Liver (tissue), 9 donors: ENCODE results near the gene ZNF70. TPM values are rescaled to one million over a fixed set of nuclear protein-coding genes. Genes with fewer than 3 reads are reported as not detected.
A peak's percentile ranks its signal among the peaks of the same experiment; 100 is the strongest.

Experiments used
- DNase-seq: peaks from one replicate; pipeline ENCODE4 v3.0.0-alpha.2; 2017; ENCODE audit warnings: low spot score
- H3K27ac ChIP-seq, 2 donors: one replicate each; pipeline ENCODE4 v1.7.0; 2013; ENCODE audit warnings: inconsistent platforms in 2 of 2, low read length in 2 of 2, control low read depth in 1 of 2, low read depth in 1 of 2, mild to moderate bottlenecking in 1 of 2
- H3K27me3 ChIP-seq, 4 donors: one replicate each; pipeline versions ENCODE4 v1.6.1 to v1.7.0; 2013; ENCODE audit warnings: low read length in 3 of 4, inconsistent platforms in 1 of 4, mild to moderate bottlenecking in 1 of 4, moderate library complexity in 1 of 4; ENCODE audit not compliant: control insufficient read depth in 4 of 4, insufficient read depth in 4 of 4
- H3K36me3 ChIP-seq, 4 donors: one replicate each; pipeline versions ENCODE4 v1.6.1 to v1.7.0; 2013; ENCODE audit warnings: low read length in 3 of 4, mild to moderate bottlenecking in 3 of 4, low read depth in 1 of 4, moderate library complexity in 1 of 4; ENCODE audit not compliant: control insufficient read depth in 4 of 4, insufficient read depth in 3 of 4
- H3K4me1 ChIP-seq, 4 donors: one replicate each; pipeline versions ENCODE4 v1.6.1 to v1.7.0; 2013; ENCODE audit warnings: low read length in 3 of 4, mild to moderate bottlenecking in 3 of 4, moderate library complexity in 1 of 4; ENCODE audit not compliant: control insufficient read depth in 4 of 4, insufficient read depth in 4 of 4
- H3K4me3 ChIP-seq, 3 donors: one replicate each; pipeline versions ENCODE4 v1.6.1 to v1.7.0; 2013; ENCODE audit warnings: low read length in 3 of 3, control low read depth in 1 of 3, low read depth in 1 of 3, mild to moderate bottlenecking in 1 of 3
- H3K9ac ChIP-seq, 2 donors: one replicate each; pipeline ENCODE4 v1.7.0; 2013; ENCODE audit warnings: low read length in 2 of 2, mild to moderate bottlenecking in 2 of 2, moderate library complexity in 2 of 2, control low read depth in 1 of 2, low read depth in 1 of 2
- H3K9me3 ChIP-seq, 4 donors: one replicate each; pipeline versions ENCODE4 v1.6.1 to v1.7.0; 2013; ENCODE audit warnings: low read length in 3 of 4; ENCODE audit not compliant: control insufficient read depth in 4 of 4
- CTCF ChIP-seq: fragments of 150-350 bp; IDR thresholded peaks from 2 replicates; pipeline ENCODE4 v1.5.1; 2017; ENCODE audit warnings: improper control_type of control experiment, low read depth, low read length; ENCODE audit not compliant: missing input control
- EGR1 ChIP-seq, 2 donors: IDR thresholded peaks; 2 replicates each; pipeline ENCODE4 v1.6.1; 2016 to 2018; ENCODE audit warnings: antibody characterized with exemption in 2 of 2, low read depth in 2 of 2
- FOXA2 ChIP-seq: IDR thresholded peaks from 2 replicates; pipeline ENCODE4 v1.6.1; 2016; ENCODE audit warnings: antibody characterized with exemption
- GABPA ChIP-seq, 2 donors: IDR thresholded peaks in 1 of 2; conservative IDR thresholded peaks in 1 of 2; 2 replicates each; pipeline ENCODE4 v1.6.1; 2016; ENCODE audit warnings: antibody characterized with exemption in 2 of 2, mild to moderate bottlenecking in 1 of 2, moderate library complexity in 1 of 2
- HNF4A ChIP-seq, 2 donors: conservative IDR thresholded peaks; 2 replicates each; pipeline ENCODE4 v1.6.1; 2016; ENCODE audit warnings: antibody characterized with exemption in 2 of 2, mild to moderate bottlenecking in 2 of 2
- HNF4G ChIP-seq: IDR thresholded peaks from 2 replicates; pipeline ENCODE4 v1.6.1; 2016; ENCODE audit warnings: antibody characterized with exemption
- JUND ChIP-seq, 2 donors: IDR thresholded peaks; 2 replicates each; pipeline ENCODE4 v1.6.1; 2016; ENCODE audit warnings: antibody characterized with exemption in 2 of 2
- MAX ChIP-seq: IDR thresholded peaks from 2 replicates; pipeline ENCODE4 v1.6.1; 2016; ENCODE audit warnings: antibody characterized with exemption
- NR2F2 ChIP-seq: IDR thresholded peaks from 2 replicates; pipeline ENCODE4 v1.6.1; 2016; ENCODE audit warnings: antibody characterized with exemption
- RAD21 ChIP-seq, 2 donors: IDR thresholded peaks; 2 replicates each; pipeline ENCODE4 v1.6.1; 2016; ENCODE audit warnings: antibody characterized with exemption in 2 of 2, mild to moderate bottlenecking in 2 of 2
- RXRA ChIP-seq, 2 donors: IDR thresholded peaks; 2 replicates each; pipeline ENCODE4 v1.6.1; 2017 to 2018; ENCODE audit warnings: antibody characterized with exemption in 2 of 2, mild to moderate bottlenecking in 1 of 2
- SP1 ChIP-seq: IDR thresholded peaks from 2 replicates; pipeline ENCODE4 v1.6.1; 2018; ENCODE audit warnings: antibody characterized with exemption, mild to moderate bottlenecking
- TAF1 ChIP-seq: conservative IDR thresholded peaks from 2 replicates; pipeline ENCODE4 v1.6.1; 2016; ENCODE audit warnings: antibody characterized with exemption, mild to moderate bottlenecking
- YY1 ChIP-seq: IDR thresholded peaks from 2 replicates; pipeline ENCODE4 v1.6.1; 2016; ENCODE audit warnings: antibody characterized with exemption, mild to moderate bottlenecking
- WGBS: extraction: QIAGEN DNeasy Blood & Tissue Kit; methylation state at CpG from one replicate; pipeline ENCODE4 v1.1.7; 2013; 5-methylcytosine and 5-hydroxymethylcytosine counted together
- polyA plus RNA-seq, 2 donors: library from polyadenylated mRNA; stranded (reverse) in 1 of 2; unstranded in 1 of 2; fragments of 200-250 nt in 1 of 2; fragments of >200 nt in 1 of 2; fragmentation: Nextera tagmentation in 1 of 2; extraction: Ambion mirVana in 1 of 2; gene quantifications; one replicate each; pipeline versions ENCODE4 v1.2.1 to v1.2.3, GENCODE V29; 2013 to 2015
- total RNA-seq, 2 donors: library from RNA; depleted of rRNA; stranded (reverse); fragments of >200 nt; gene quantifications; one replicate each; pipeline ENCODE4 v1.2.3, GENCODE V29; 2014
- TF ChIP-seq, protein P1 (sequence below): IDR thresholded peaks from 2 replicates; pipeline ENCODE4 v1.6.1; 2016; ENCODE audit warnings: antibody characterized with exemption, mild to moderate bottlenecking
- TF ChIP-seq, protein P2 (sequence below): IDR thresholded peaks from 2 replicates; pipeline ENCODE4 v1.6.1; 2016; ENCODE audit warnings: antibody characterized with exemption
- donor health status: healthy.
- donor health status: healthy.
- donor health status: healthy.
- donor health status: healthy.
- donor health status: healthy.

Gene ZNF70
- total and polyA plus RNA-seq, 4 donors = 0.14 to 1.9 (median 0.68) TPM

DNA sequence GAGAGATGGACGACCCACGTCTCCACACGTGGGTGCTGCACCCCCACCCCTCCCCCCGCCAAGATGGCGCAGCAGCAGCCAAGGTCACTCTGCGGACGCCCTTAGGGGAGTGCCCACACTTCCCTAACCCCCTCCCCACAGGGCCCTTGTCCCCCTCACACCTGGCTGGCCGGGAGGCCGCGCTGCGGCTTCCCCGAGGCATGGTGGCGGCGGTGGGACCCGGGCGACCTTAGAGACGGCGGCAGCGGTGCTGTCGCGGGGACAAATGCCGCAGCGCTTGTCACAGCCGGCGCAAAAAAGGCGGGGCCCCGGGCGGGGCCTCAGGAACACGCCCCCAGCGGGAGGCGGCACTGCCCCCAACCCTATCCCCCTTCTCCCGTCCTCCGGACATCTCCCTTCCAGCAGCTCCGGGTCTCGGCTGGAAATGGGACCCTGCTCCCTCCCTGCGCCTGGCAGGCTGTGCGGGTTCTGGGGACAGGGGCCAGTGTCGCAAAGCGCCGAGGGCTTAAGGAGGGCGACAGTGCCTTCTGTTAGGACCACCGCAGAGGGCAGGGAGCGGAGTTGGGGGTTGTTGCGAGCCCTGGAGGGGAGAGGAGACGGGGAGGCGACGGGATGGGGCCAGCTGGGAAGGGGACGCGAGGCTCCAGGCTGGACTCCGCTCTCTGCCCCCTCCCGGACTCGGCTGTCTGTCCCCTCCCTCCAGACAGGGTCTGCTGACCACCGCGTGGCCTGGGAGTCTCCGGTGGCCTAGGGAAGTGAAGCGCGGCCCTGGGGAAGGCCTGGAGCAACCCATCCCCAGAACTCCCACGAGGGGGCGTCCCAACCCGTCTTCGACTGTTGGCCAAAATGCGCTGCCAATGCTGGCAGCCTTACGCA, 17.0 kb upstream of the ZNF70 start, which contains the start of gene CHCHD10 (continued):
- TF ChIP-seq, protein P1, sequence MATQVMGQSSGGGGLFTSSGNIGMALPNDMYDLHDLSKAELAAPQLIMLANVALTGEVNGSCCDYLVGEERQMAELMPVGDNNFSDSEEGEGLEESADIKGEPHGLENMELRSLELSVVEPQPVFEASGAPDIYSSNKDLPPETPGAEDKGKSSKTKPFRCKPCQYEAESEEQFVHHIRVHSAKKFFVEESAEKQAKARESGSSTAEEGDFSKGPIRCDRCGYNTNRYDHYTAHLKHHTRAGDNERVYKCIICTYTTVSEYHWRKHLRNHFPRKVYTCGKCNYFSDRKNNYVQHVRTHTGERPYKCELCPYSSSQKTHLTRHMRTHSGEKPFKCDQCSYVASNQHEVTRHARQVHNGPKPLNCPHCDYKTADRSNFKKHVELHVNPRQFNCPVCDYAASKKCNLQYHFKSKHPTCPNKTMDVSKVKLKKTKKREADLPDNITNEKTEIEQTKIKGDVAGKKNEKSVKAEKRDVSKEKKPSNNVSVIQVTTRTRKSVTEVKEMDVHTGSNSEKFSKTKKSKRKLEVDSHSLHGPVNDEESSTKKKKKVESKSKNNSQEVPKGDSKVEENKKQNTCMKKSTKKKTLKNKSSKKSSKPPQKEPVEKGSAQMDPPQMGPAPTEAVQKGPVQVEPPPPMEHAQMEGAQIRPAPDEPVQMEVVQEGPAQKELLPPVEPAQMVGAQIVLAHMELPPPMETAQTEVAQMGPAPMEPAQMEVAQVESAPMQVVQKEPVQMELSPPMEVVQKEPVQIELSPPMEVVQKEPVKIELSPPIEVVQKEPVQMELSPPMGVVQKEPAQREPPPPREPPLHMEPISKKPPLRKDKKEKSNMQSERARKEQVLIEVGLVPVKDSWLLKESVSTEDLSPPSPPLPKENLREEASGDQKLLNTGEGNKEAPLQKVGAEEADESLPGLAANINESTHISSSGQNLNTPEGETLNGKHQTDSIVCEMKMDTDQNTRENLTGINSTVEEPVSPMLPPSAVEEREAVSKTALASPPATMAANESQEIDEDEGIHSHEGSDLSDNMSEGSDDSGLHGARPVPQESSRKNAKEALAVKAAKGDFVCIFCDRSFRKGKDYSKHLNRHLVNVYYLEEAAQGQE = peak; percentile 52

DNA sequence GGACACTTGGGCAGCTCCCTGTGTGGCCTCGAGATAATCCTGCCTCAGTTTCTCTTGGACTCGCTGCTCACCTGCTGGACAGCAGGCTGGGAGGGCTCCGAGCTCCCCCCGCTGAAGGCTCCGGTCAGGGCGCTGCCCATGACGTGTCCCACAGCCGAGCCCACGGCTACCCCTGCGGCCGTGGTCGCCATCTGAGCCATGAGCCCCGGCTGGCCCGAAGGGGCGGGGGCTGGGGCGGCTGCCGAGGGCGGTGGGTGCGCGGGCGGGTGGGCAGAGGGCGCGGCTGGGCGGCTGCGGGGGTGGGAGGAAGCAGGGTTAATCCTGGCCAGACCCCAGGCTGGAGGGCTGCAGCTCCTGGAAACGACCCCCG, 16.4 kb upstream of the ZNF70 start:
- peak overlapping the region; percentile 93 to 94 for H3K9ac ChIP-seq
- TF ChIP-seq HNF4G (no peak), RXRA (IDR thresholded peaks at IDR 0.05) (no peak), EGR1 (IDR thresholded peaks at IDR 0.05; ENCODE audit: low read depth in 2 of 2) (no peak), HNF4A (conservative IDR thresholded peaks at IDR 0.05) (no peak), SP1 (no peak), MAX (no peak), GABPA (IDR thresholded peaks at IDR 0.05 in 1 of 2, conservative IDR thresholded peaks at IDR 0.05 in 1 of 2) (no peak), YY1 (no peak), RAD21 (IDR thresholded peaks at IDR 0.05) (no peak), JUND (IDR thresholded peaks at IDR 0.05) (no peak), CTCF (no peak), FOXA2 (no peak), NR2F2 (no peak), TAF1 (no peak)
- TF ChIP-seq, protein P2, sequence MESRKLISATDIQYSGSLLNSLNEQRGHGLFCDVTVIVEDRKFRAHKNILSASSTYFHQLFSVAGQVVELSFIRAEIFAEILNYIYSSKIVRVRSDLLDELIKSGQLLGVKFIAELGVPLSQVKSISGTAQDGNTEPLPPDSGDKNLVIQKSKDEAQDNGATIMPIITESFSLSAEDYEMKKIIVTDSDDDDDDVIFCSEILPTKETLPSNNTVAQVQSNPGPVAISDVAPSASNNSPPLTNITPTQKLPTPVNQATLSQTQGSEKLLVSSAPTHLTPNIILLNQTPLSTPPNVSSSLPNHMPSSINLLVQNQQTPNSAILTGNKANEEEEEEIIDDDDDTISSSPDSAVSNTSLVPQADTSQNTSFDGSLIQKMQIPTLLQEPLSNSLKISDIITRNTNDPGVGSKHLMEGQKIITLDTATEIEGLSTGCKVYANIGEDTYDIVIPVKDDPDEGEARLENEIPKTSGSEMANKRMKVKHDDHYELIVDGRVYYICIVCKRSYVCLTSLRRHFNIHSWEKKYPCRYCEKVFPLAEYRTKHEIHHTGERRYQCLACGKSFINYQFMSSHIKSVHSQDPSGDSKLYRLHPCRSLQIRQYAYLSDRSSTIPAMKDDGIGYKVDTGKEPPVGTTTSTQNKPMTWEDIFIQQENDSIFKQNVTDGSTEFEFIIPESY = no peak
- H3K27me3 ChIP-seq = no peaks in the 10 kb centered on the region
- peaks cover 19 to 48% (median 35%) of the 10 kb centered on the region in 4 donors for H3K4me1 ChIP-seq
- H3K27ac ChIP-seq = peak overlapping the region; percentile 93 to 94
- peaks cover 0 to 6% (median 4%) of the 10 kb centered on the region in 4 donors for H3K36me3 ChIP-seq
- H3K4me3 ChIP-seq = peak overlapping the region; percentile 67 to 96 (median 80)
- 2% methylated on average over 27 of the region's 27 CpGs for WGBS
- no peak for DNase-seq
- H3K9me3 ChIP-seq = no peaks in the 10 kb centered on the region
